Thyroid gland (tissue), 4 donors: ENCODE data around the gene AKAP6.

Experiments used
- CTCF ChIP-seq, 6 experiments: fragments of 200-600 bp in 3 of 6; fragments of 450-650 bp in 3 of 6; sonication (generic) in 3 of 6; IDR thresholded peaks; one replicate each; pipeline ENCODE4 v1.5.1; 2016 to 2019; ENCODE audit warnings: antibody characterized with exemption in 6 of 6, mild to moderate bottlenecking in 2 of 6, inconsistent platforms in 1 of 6, moderate library complexity in 1 of 6
- POLR2A ChIP-seq, 2 donors: fragments of 450-650 bp; IDR thresholded peaks; one replicate each; pipeline ENCODE4 v1.6.1; 2017; ENCODE audit warnings: antibody characterized with exemption in 2 of 2, mild to moderate bottlenecking in 2 of 2, moderate library complexity in 1 of 2

- TF ChIP-seq CTCF (IDR thresholded peaks at IDR 0.05) (no peak), POLR2A (IDR thresholded peaks at IDR 0.05) (no peak)
Observed at GRCh38 chr14:32808644-32809043, 479.5 kb downstream of the AKAP6 start.
